SK-N-SH (cell line): ENCODE data around the gene SCEL. TPM values are rescaled to one million over a fixed set of nuclear protein-coding genes. Genes with fewer than 3 reads are reported as not detected.
A peak's percentile ranks its signal among the peaks of the same experiment; 100 is the strongest.

Experiments
- CTCF ChIA-PET: fragments of 300-600, 350-600 bp; formaldehyde crosslinking; extraction: SDS; loops from one replicate; lab custom pipeline; 2021; lab: Yijun Ruan, JAX
- POLR2A ChIA-PET: fragments of 350-600 bp; sonication (Branson Sonifier 250); formaldehyde crosslinking; extraction: SDS; loops from one replicate; lab custom pipeline; 2020; ENCODE audit warnings: antibody characterized with exemption, inconsistent platforms; lab: Yijun Ruan, JAX
- DNase-seq: peaks from one replicate; pipeline ENCODE4 v3.0.0; 2012
- H2AFZ ChIP-seq: fragments of 200-600 bp; sonication (generic); 2 replicates; pipeline ENCODE4 v1.8.1; 2016; ENCODE audit warnings: antibody characterized with exemption, mild to moderate bottlenecking, low read depth
- H3F3A ChIP-seq: fragments of 200-600 bp; sonication (generic); replicated peaks from 2 replicates; pipeline ENCODE3; 2016; ENCODE audit warnings: antibody characterized with exemption, mild to moderate bottlenecking; ENCODE audit not compliant: insufficient read depth
- H3K27ac ChIP-seq, 2 experiments: fragments of 200-500 bp in 1 of 2; fragments of 200-600 bp in 1 of 2; sonication (Bioruptor generic) in 1 of 2; sonication (generic), shearing (Covaris generic) in 1 of 2; 2 replicates each; pipeline versions ENCODE4 v1.5.1 to v1.6.1; 2014 to 2016; ENCODE audit warnings: low read depth in 2 of 2, inconsistent platforms in 1 of 2, low read length in 1 of 2, mild to moderate bottlenecking in 1 of 2, mixed read lengths in 1 of 2
- H3K27me3 ChIP-seq: fragments of 200-600 bp; sonication (generic), shearing (Covaris generic); 2 replicates; pipeline ENCODE4 v1.6.1; 2016; ENCODE audit warnings: mixed run types; ENCODE audit not compliant: insufficient read depth
- H3K36me3 ChIP-seq, 2 experiments: fragments of 200-500 bp in 1 of 2; fragments of 200-600 bp in 1 of 2; sonication (Bioruptor generic) in 1 of 2; sonication (generic) in 1 of 2; replicated peaks in 1 of 2; 2 replicates each; pipeline versions ENCODE3 to v1.5.1; 2014 to 2016; ENCODE audit warnings: low read length in 1 of 2, mild to moderate bottlenecking in 1 of 2; ENCODE audit not compliant: insufficient read depth in 2 of 2, control insufficient read depth in 1 of 2
- H3K4me1 ChIP-seq, 2 experiments: fragments of 200-500 bp in 1 of 2; fragments of 200-600 bp in 1 of 2; sonication (Bioruptor generic) in 1 of 2; sonication (generic), shearing (Covaris generic) in 1 of 2; 2 replicates each; pipeline versions ENCODE4 v1.5.1 to v1.6.1; 2014 to 2016; ENCODE audit warnings: low read depth in 1 of 2, low read length in 1 of 2, mixed run types in 1 of 2; ENCODE audit not compliant: insufficient read depth in 2 of 2, control insufficient read depth in 1 of 2
- H3K4me2 ChIP-seq: fragments of 200-600 bp; sonication (generic), shearing (Covaris generic); 2 replicates; pipeline ENCODE4 v1.6.1; 2017; ENCODE audit warnings: mixed run types
- H3K4me3 ChIP-seq, 2 experiments: fragments of 200-500 bp in 1 of 2; fragments of 200-600 bp in 1 of 2; sonication (Bioruptor generic) in 1 of 2; sonication (generic), shearing (Covaris generic) in 1 of 2; 2 replicates each; pipeline versions ENCODE4 v1.5.1 to v1.8.1; 2014 to 2016; ENCODE audit warnings: low read depth in 2 of 2, inconsistent platforms in 1 of 2, low read length in 1 of 2, mild to moderate bottlenecking in 1 of 2, mixed read lengths in 1 of 2, moderate library complexity in 1 of 2
- H3K79me2 ChIP-seq: fragments of 200-600 bp; sonication (generic); 2 replicates; pipeline ENCODE4 v1.8.1; 2017; ENCODE audit warnings: mild to moderate bottlenecking; ENCODE audit not compliant: insufficient read depth
- H3K9ac ChIP-seq: fragments of 200-600 bp; sonication (generic); 2 replicates; pipeline ENCODE4 v1.6.1; 2017; ENCODE audit warnings: mixed run types
- H3K9me2 ChIP-seq: fragments of 200-600 bp; sonication (generic); 2 replicates; pipeline ENCODE4 v1.6.1; 2017; ENCODE audit warnings: mixed run types
- H3K9me3 ChIP-seq: fragments of 200-600 bp; sonication (generic); 2 replicates; pipeline ENCODE4 v1.6.1; 2017; ENCODE audit warnings: mixed run types, mild to moderate bottlenecking, moderate library complexity
- H4K20me1 ChIP-seq: fragments of 200-600 bp; sonication (generic); 2 replicates; pipeline ENCODE4 v1.6.1; 2017; ENCODE audit warnings: mild to moderate bottlenecking, mixed run types; ENCODE audit not compliant: insufficient read depth
- FOXM1 ChIP-seq: IDR thresholded peaks from 2 replicates; pipeline ENCODE4 v1.4.0; 2012; ENCODE audit warnings: low read depth, mild to moderate bottlenecking
- GATA2 ChIP-seq: sonication (generic); formaldehyde crosslinking; IDR thresholded peaks from 2 replicates; pipeline ENCODE4 v1.5.0; 2020; ENCODE audit warnings: mild to moderate bottlenecking, missing genetic modification reagents
- POLR2AphosphoS5 ChIP-seq: IDR thresholded peaks from 2 replicates; pipeline ENCODE4 v1.6.1; 2012; ENCODE audit warnings: low read depth, low read length
- RAD21 ChIP-seq: IDR thresholded peaks from 2 replicates; pipeline ENCODE4 v1.6.1; 2012; ENCODE audit warnings: mild to moderate bottlenecking, low read length
- SIN3A ChIP-seq: IDR thresholded peaks from 2 replicates; pipeline ENCODE4 v1.6.1; 2012; ENCODE audit warnings: low read depth, mild to moderate bottlenecking, low read length, moderate library complexity, borderline replicate concordance
- SMC3 ChIP-seq: IDR thresholded peaks from 2 replicates; pipeline ENCODE4 v1.6.1; 2012; ENCODE audit warnings: low read depth, low read length, improper control_type of control experiment
- YY1 ChIP-seq: IDR thresholded peaks from 2 replicates; pipeline ENCODE4 v1.4.0; 2012; ENCODE audit warnings: low read depth, mild to moderate bottlenecking
- WGBS: methylation state at CpG from one replicate; pipeline ENCODE4 v1.1.6; 2017; ENCODE audit warnings: low lambda C conversion rate; 5-methylcytosine and 5-hydroxymethylcytosine counted together
- polyA plus RNA-seq, 3 experiments: library from polyadenylated mRNA; depleted of rRNA; stranded (reverse); fragments of >200 nt; gene quantifications; 2 replicates each; pipeline ENCODE4 v1.2.3, GENCODE V29; 2012
- TF ChIP-seq, protein P1 (sequence below): fragments of 150-350 bp; IDR thresholded peaks from 2 replicates; pipeline ENCODE4 v1.6.1; 2016; ENCODE audit warnings: mild to moderate bottlenecking, low read depth, low read length
- TF ChIP-seq, protein P2 (sequence below): fragments of 200-600 bp; sonication (generic); IDR thresholded peaks from 2 replicates; pipeline ENCODE4 v1.6.1; 2017; ENCODE audit warnings: antibody characterized with exemption, mild to moderate bottlenecking, moderate library complexity
- TF ChIP-seq, protein P3 (sequence below): IDR thresholded peaks from 2 replicates; pipeline ENCODE4; 2012

Gene SCEL, protein sequence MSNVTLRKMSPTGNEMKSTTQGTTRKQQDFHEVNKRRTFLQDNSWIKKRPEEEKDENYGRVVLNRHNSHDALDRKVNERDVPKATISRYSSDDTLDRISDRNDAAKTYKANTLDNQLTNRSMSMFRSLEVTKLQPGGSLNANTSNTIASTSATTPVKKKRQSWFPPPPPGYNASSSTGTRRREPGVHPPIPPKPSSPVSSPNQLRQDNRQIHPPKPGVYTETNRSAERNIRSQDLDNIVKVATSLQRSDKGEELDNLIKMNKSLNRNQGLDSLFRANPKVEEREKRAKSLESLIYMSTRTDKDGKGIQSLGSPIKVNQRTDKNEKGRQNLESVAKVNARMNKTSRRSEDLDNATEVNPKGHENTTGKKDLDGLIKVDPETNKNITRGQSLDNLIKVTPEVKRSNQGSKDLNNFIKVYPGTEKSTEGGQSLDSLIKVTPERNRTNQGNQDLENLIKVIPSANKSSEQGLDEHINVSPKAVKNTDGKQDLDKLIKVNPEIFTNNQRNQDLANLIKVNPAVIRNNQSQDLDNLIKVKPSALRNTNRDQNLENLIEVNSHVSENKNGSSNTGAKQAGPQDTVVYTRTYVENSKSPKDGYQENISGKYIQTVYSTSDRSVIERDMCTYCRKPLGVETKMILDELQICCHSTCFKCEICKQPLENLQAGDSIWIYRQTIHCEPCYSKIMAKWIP
- 0.02 and 0.03 TPM in 2 replicates for polyA plus RNA-seq (2012; rRNA removed)
- polyA plus RNA-seq (2012; cell fraction: cytosol; rRNA removed): 0.01 TPM in 2 replicates
- polyA plus RNA-seq (2012; cell fraction: nucleus; rRNA removed): 0.01 TPM in 1 of 2 replicates, not detected in the other

DNA sequence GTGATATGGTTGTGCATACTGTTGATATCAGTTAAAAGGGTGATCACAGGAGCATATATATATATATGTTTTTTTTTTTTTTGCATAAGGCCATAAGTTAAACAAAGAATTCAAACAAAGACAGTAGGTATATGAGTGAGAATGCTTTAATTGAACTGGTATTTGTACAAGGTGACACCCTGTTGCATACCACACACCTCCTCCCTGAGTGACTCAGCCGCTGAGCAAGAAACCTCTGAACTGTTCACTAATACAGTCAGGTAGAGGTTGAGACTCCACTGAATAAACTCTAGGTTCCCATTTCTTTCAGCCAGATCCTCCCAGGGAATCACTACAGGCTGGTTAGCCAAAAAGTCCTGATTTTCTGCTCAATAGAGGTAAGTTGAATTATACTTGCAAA, at the start of gene SCEL:
SCEL (plus strand) TSS at position 259 of the 400 bp plus-strand sequence. CDS start 20,170 bp downstream, outside the sequence.
- no peak for TF ChIP-seq FOXM1
- TF ChIP-seq, all 33 proteins: peak for 0
- Histone ChIP-seq H3K9ac (no peak within 1 kb of the TSS), H2AFZ (no peak within 1 kb of the TSS), H4K20me1 (no peaks in the 10 kb centered on the region), H3K4me1 (no peaks in the 10 kb centered on the region; a peak in 1 of 4 replicates), H3F3A (no peaks in the 10 kb centered on the region), H3K27ac (no peak within 1 kb of the TSS), H3K9me2 (no peaks in the 10 kb centered on the region), H3K36me3 (no peaks in the 10 kb centered on the region), H3K9me3 (no peaks in the 10 kb centered on the region), H3K4me2 (no peak within 1 kb of the TSS), H3K4me3 (no peak within 1 kb of the TSS), H3K27me3 (no peaks in the 10 kb centered on the region), H3K79me2 (no peaks in the 10 kb centered on the region)
- DNase-seq: no peak
- POLR2A ChIA-PET: no interaction called here
- WGBS: 81% methylated on average over 1 of the region's 1 CpG
- CTCF ChIA-PET: no interaction called here

DNA sequence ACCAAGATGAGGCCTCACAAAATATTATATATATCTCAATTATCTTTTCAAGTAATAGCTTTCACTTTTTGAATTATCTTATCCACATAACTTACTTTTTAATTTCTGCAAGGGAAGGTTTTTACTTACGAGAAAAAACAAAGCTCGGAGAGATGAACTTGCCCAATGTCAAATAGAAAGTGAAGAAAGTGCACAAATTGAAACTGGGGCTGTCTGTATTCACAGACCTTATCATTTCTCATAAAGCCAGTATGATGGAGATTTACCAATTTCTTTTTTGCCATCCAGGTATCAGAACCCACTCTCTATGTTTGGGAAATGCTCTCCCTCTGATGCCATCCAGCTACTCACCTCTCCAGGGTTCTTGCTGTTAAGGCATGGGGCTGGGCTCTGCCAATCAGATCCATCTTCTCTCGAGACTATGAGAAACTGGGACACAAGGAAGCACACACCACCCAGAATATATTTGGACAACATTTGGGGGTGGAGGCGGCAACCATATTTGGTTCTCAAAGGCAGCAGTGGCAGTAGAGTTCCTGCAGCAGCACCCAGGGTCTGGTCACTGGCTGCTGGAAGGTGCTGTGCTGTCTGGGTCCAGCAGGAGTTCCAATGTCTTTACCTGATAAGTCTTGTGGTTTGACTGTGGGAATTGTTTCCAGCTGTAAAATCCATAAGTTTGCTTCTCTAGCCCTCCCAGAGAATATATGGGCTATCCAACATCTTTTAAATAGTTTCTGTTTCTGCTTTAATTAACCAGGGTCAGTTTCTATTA, 45.8 kb upstream of the SCEL start:
- Histone ChIP-seq H3F3A (no peaks in the 10 kb centered on the region), H3K4me1 (no peaks in the 10 kb centered on the region), H3K4me2 (no peak overlapping the region), H3K4me3 (no peak overlapping the region), H3K27me3 (peaks cover 3% of the 10 kb centered on the region; the same call in 1 of the 2 replicates), H3K27ac (no peak overlapping the region), H3K79me2 (no peaks in the 10 kb centered on the region), H3K9ac (no peak overlapping the region), H3K36me3 (no peaks in the 10 kb centered on the region), H3K9me3 (no peaks in the 10 kb centered on the region), H3K9me2 (0 out of 2 replicates have a peak, but pooled peaks cover 3% of the 10 kb centered on the region), H4K20me1 (no peaks in the 10 kb centered on the region), H2AFZ (no peak overlapping the region)
- ChIA-PET POLR2A (no interaction called here), CTCF (interaction anchor here (0.6 to 2.0 kb wide), 5 partner anchors 11 to 217 kb away, joined by 3 to 5 read pairs (median 3); no protein-coding TSS in a partner anchor)
- DNase-seq: no peak
- TF ChIP-seq SIN3A (no peak), POLR2AphosphoS5 (no peak)
- TF ChIP-seq, all 33 proteins: peak for 0
- WGBS: 64% methylated on average over 4 of the region's 4 CpGs

DNA sequence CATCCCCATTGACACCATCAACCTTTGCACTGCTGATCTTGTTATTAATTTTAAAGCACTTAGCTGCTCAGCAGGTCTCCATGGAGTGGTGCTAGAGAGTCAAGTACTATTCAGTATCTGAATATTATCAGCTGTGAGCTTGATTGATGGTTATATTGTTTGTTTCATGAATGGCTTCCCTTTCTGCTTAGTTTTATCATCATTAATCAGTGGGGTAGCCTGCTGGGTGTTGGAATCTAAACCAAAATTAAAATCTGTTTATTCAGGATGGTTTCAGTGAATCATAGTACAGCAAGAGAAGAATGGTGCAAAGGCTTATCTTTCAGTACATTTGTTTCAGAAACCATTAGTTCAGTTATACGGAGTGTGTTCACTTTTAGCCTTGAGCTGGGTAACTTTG, 42.5 kb upstream of the SCEL start:
- H3K27me3 ChIP-seq: peaks cover 6% of the 10 kb centered on the region; the same call in 1 of the 2 replicates
- POLR2A ChIA-PET: no interaction called here
- 20% methylated on average over 1 of the region's 1 CpG for WGBS
- no peaks in the 10 kb centered on the region for H3K9me3 ChIP-seq
- H3K79me2 ChIP-seq: no peaks in the 10 kb centered on the region
- H3K4me2 ChIP-seq: no peak overlapping the region
- H2AFZ ChIP-seq: no peak overlapping the region
- H3K27ac ChIP-seq: no peak overlapping the region
- DNase-seq: peak; percentile 26
- H3K4me3 ChIP-seq: no peak overlapping the region
- H4K20me1 ChIP-seq: no peaks in the 10 kb centered on the region
- CTCF ChIA-PET: interaction anchor here (0.6 to 3.0 kb wide), 22 partner anchors 9 to 589 kb away, joined by 3 to 44 read pairs (median 5); no protein-coding TSS in a partner anchor
- no peaks in the 10 kb centered on the region for H3K4me1 ChIP-seq
- TF ChIP-seq YY1 (no peak), GATA2 (CRISPR knock-in tag) (peak; percentile 36; the same call in 1 of the 2 replicates), SMC3 (peak; percentile 76), RAD21 (peak; percentile 69)
- TF ChIP-seq, protein P1, sequence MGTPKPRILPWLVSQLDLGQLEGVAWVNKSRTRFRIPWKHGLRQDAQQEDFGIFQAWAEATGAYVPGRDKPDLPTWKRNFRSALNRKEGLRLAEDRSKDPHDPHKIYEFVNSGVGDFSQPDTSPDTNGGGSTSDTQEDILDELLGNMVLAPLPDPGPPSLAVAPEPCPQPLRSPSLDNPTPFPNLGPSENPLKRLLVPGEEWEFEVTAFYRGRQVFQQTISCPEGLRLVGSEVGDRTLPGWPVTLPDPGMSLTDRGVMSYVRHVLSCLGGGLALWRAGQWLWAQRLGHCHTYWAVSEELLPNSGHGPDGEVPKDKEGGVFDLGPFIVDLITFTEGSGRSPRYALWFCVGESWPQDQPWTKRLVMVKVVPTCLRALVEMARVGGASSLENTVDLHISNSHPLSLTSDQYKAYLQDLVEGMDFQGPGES: no peak
- TF ChIP-seq, protein P2, sequence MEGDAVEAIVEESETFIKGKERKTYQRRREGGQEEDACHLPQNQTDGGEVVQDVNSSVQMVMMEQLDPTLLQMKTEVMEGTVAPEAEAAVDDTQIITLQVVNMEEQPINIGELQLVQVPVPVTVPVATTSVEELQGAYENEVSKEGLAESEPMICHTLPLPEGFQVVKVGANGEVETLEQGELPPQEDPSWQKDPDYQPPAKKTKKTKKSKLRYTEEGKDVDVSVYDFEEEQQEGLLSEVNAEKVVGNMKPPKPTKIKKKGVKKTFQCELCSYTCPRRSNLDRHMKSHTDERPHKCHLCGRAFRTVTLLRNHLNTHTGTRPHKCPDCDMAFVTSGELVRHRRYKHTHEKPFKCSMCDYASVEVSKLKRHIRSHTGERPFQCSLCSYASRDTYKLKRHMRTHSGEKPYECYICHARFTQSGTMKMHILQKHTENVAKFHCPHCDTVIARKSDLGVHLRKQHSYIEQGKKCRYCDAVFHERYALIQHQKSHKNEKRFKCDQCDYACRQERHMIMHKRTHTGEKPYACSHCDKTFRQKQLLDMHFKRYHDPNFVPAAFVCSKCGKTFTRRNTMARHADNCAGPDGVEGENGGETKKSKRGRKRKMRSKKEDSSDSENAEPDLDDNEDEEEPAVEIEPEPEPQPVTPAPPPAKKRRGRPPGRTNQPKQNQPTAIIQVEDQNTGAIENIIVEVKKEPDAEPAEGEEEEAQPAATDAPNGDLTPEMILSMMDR: peak; percentile 73
- TF ChIP-seq, protein P3, sequence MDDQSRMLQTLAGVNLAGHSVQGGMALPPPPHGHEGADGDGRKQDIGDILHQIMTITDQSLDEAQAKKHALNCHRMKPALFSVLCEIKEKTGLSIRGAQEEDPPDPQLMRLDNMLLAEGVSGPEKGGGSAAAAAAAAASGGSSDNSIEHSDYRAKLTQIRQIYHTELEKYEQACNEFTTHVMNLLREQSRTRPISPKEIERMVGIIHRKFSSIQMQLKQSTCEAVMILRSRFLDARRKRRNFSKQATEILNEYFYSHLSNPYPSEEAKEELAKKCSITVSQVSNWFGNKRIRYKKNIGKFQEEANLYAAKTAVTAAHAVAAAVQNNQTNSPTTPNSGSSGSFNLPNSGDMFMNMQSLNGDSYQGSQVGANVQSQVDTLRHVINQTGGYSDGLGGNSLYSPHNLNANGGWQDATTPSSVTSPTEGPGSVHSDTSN: peak; percentile 49
- TF ChIP-seq, all 33 proteins: peak for 5
- H3K9ac ChIP-seq: no peak overlapping the region
- no peaks in the 10 kb centered on the region for H3K36me3 ChIP-seq
- no peaks in the 10 kb centered on the region for H3K9me2 ChIP-seq
- no peaks in the 10 kb centered on the region for H3F3A ChIP-seq
